ENCODE data around the gene RNF115. TPM values are rescaled to one million over a fixed set of nuclear protein-coding genes. Genes with fewer than 3 reads are reported as not detected.
A peak's percentile ranks its signal among the peaks of the same experiment; 100 is the strongest.

RNF115 gene
- total RNA-seq, 1 donor from 2014 or later: 15.3 TPM

DNA sequence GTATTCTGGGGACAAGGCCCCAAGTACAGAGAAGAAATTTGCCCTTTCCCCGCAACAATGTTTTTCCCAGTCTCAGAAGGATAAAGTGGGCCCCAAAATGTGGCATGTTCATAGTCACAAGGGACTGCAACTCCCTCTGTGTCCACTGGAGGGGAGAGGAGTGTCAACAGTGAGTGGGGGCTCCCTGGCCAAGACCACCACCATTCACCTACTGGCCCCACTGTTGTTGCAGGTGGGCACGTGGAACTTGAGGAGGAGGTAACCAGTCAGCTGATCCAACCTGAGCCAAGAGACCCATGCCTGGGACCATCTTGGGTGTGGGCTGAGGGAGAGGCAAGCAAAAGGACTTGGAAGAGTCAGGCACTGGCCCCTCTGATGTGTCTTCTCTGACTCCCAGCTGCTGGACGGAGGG lies 22.3 kb upstream of the RNF115 start:
- peaks cover 37% of the 10 kb centered on the region for H3K36me3 ChIP-seq (ENCODE audit: insufficient read depth, low read length)
- no peaks in the 10 kb centered on the region for H3K27me3 ChIP-seq (ENCODE audit: insufficient read depth, low read length)
- peaks cover 22% of the 10 kb centered on the region for H3K4me1 ChIP-seq (ENCODE audit: insufficient read depth, low read length)
- DNase-seq (ENCODE audit: low read depth) (no peak), FAIRE-seq (no peak)
- H3K4me3 ChIP-seq (ENCODE audit: insufficient read depth, low read depth, low read length): peak overlapping the region; percentile 60
- Mint-ChIP-seq H3K27me3 (ENCODE audit: low read depth, unreplicated experiment) (no peaks in the 10 kb centered on the region), H3K9me3 (ENCODE audit: unreplicated experiment) (no peaks in the 10 kb centered on the region), H3K4me3 (ENCODE audit: unreplicated experiment) (no peak overlapping the region), H3K27ac (ENCODE audit: unreplicated experiment) (peak overlapping the region; percentile 48), H3K36me3 (ENCODE audit: low read depth, unreplicated experiment) (peaks cover 32% of the 10 kb centered on the region), H3K4me1 (ENCODE audit: low read depth, unreplicated experiment) (peaks cover 23% of the 10 kb centered on the region)
- no peaks in the 10 kb centered on the region for H3K9me3 ChIP-seq (ENCODE audit: insufficient read depth, low read depth, low read length)
- TF ChIP-seq CTCF (IDR thresholded peaks at IDR 0.05; ENCODE audit: insufficient read depth, low read depth, low read length) (peak; percentile 54), EZH2 (IDR thresholded peaks at IDR 0.05; ENCODE audit: insufficient read depth, low read length) (no peak)
- H3K9ac ChIP-seq (ENCODE audit: low read length): peak overlapping the region; percentile 78
- no peaks in the 10 kb centered on the region for H3K79me2 ChIP-seq (ENCODE audit: insufficient read depth, low read length)
- peak overlapping the region; percentile 93 for H3K4me2 ChIP-seq (ENCODE audit: low read length)
- peak overlapping the region; percentile 32 for H3K27ac ChIP-seq (ENCODE audit: low read depth, low read length)
- peak overlapping the region; percentile 71 for H2AFZ ChIP-seq (ENCODE audit: low read depth, low read length)
- no peaks in the 10 kb centered on the region for H4K20me1 ChIP-seq (ENCODE audit: insufficient read depth, low read length)

GRCh38 chr1:145845514-145846161 lies 21.7 kb upstream of the RNF115 start, which contains the start of gene NUDT17:
Gene NUDT17 (plus strand): TSS chr1:145845630. CDS start chr1:145845641, 11 bp downstream.
- H4K20me1 ChIP-seq (ENCODE audit: insufficient read depth, low read length): no peaks in the 10 kb centered on the region
- peak within 1 kb of the TSS; percentile 60 for H3K4me3 ChIP-seq (ENCODE audit: insufficient read depth, low read depth, low read length)
- Mint-ChIP-seq H3K27ac (ENCODE audit: unreplicated experiment) (peak within 1 kb of the TSS; percentile 48), H3K4me3 (ENCODE audit: unreplicated experiment) (no peak within 1 kb of the TSS), H3K9me3 (ENCODE audit: unreplicated experiment) (no peaks in the 10 kb centered on the region), H3K4me1 (ENCODE audit: low read depth, unreplicated experiment) (peaks cover 20% of the 10 kb centered on the region), H3K27me3 (ENCODE audit: low read depth, unreplicated experiment) (no peaks in the 10 kb centered on the region), H3K36me3 (ENCODE audit: low read depth, unreplicated experiment) (peaks cover 29% of the 10 kb centered on the region)
- H3K79me2 ChIP-seq (ENCODE audit: insufficient read depth, low read length): no peaks in the 10 kb centered on the region
- H3K4me2 ChIP-seq (ENCODE audit: low read length): peak within 1 kb of the TSS; percentile 93
- DNase-seq (ENCODE audit: low read depth): peak; percentile 48
- H3K36me3 ChIP-seq (ENCODE audit: insufficient read depth, low read length): peaks cover 37% of the 10 kb centered on the region
- no peaks in the 10 kb centered on the region for H3K9me3 ChIP-seq (ENCODE audit: insufficient read depth, low read depth, low read length)
- H3K4me1 ChIP-seq (ENCODE audit: insufficient read depth, low read length): peaks cover 21% of the 10 kb centered on the region
- peak within 1 kb of the TSS; percentile 32 for H3K27ac ChIP-seq (ENCODE audit: low read depth, low read length)
- H3K9ac ChIP-seq (ENCODE audit: low read length): peak within 1 kb of the TSS; percentile 78
- H2AFZ ChIP-seq (ENCODE audit: low read depth, low read length): peak within 1 kb of the TSS; percentile 71
- no peaks in the 10 kb centered on the region for H3K27me3 ChIP-seq (ENCODE audit: insufficient read depth, low read length)
- TF ChIP-seq EZH2 (IDR thresholded peaks at IDR 0.05; ENCODE audit: insufficient read depth, low read length) (no peak), CTCF (IDR thresholded peaks at IDR 0.05; ENCODE audit: insufficient read depth, low read depth, low read length) (peak; percentile 80)
- no peak for FAIRE-seq

DNA sequence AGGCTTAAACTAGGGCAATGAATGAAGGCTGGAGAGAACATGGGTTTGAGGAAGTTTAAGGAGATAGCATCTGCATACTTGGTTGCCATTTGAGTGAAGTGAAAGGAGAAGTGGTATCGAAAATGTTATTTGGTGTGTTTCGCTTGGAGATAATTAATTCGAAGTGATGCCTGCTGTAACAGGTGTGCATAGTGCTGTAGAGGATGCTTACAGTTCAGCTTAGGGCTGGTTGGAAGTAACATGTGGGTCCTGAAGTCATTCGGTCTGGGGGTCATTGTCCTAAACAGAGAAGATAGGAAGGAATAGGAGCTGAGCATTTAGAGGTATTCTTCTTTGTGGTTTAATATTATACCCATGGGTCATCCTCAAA lies 21.2 kb upstream of the RNF115 start:
- no peak overlapping the region for H3K4me3 Mint-ChIP-seq (ENCODE audit: unreplicated experiment)
- H3K9me3 Mint-ChIP-seq (ENCODE audit: unreplicated experiment): no peaks in the 10 kb centered on the region
- no peak overlapping the region for H3K27ac ChIP-seq (ENCODE audit: low read depth, low read length)
- TF ChIP-seq EZH2 (IDR thresholded peaks at IDR 0.05; ENCODE audit: insufficient read depth, low read length) (no peak), CTCF (IDR thresholded peaks at IDR 0.05; ENCODE audit: insufficient read depth, low read depth, low read length) (no peak)
- no peak overlapping the region for H3K27ac Mint-ChIP-seq (ENCODE audit: unreplicated experiment)
- H3K27me3 ChIP-seq (ENCODE audit: insufficient read depth, low read length): no peaks in the 10 kb centered on the region
- peak overlapping the region; percentile 78 for H3K9ac ChIP-seq (ENCODE audit: low read length)
- peaks cover 24% of the 10 kb centered on the region for H3K36me3 Mint-ChIP-seq (ENCODE audit: low read depth, unreplicated experiment)
- H4K20me1 ChIP-seq (ENCODE audit: insufficient read depth, low read length): no peaks in the 10 kb centered on the region
- H3K79me2 ChIP-seq (ENCODE audit: insufficient read depth, low read length): no peaks in the 10 kb centered on the region
- H3K9me3 ChIP-seq (ENCODE audit: insufficient read depth, low read depth, low read length): no peaks in the 10 kb centered on the region
- peaks cover 16% of the 10 kb centered on the region for H3K4me1 ChIP-seq (ENCODE audit: insufficient read depth, low read length)
- peaks cover 16% of the 10 kb centered on the region for H3K4me1 Mint-ChIP-seq (ENCODE audit: low read depth, unreplicated experiment)
- H3K4me2 ChIP-seq (ENCODE audit: low read length): peak overlapping the region; percentile 93
- peaks cover 35% of the 10 kb centered on the region for H3K36me3 ChIP-seq (ENCODE audit: insufficient read depth, low read length)
- H2AFZ ChIP-seq (ENCODE audit: low read depth, low read length): no peak overlapping the region
- peak overlapping the region; percentile 60 for H3K4me3 ChIP-seq (ENCODE audit: insufficient read depth, low read depth, low read length)
- DNase-seq (ENCODE audit: low read depth) (no peak), FAIRE-seq (no peak)
- H3K27me3 Mint-ChIP-seq (ENCODE audit: low read depth, unreplicated experiment): no peaks in the 10 kb centered on the region

All from astrocyte (in vitro differentiated cells and primary cell).